GM13977 (cell line): ENCODE data around the gene PSME4.

Experiments used
- DNase-seq: peaks from one replicate; pipeline ENCODE4 v3.0.0; 2012; ENCODE audit warnings: low spot score
- in situ Hi-C: fragments of 300-500 bp; cut with MboI; formaldehyde crosslinking; loops from one replicate; pipeline ENCODE4 v1.12.0; 2022; ENCODE audit warnings: low sequenced_read_pairs, low pct_unique_long_range_greater_than_20kb, mixed read lengths, inconsistent platforms; ENCODE audit not compliant: unreplicated experiment
- TF ChIP-seq, protein P1 (sequence below): IDR thresholded peaks from 2 replicates; pipeline ENCODE4 v1.5.1; 2012; ENCODE audit warnings: mild to moderate bottlenecking, control low read depth; ENCODE audit not compliant: insufficient read depth; ENCODE audit errors: extremely low read depth, missing control alignments

Gene PSME4, protein sequence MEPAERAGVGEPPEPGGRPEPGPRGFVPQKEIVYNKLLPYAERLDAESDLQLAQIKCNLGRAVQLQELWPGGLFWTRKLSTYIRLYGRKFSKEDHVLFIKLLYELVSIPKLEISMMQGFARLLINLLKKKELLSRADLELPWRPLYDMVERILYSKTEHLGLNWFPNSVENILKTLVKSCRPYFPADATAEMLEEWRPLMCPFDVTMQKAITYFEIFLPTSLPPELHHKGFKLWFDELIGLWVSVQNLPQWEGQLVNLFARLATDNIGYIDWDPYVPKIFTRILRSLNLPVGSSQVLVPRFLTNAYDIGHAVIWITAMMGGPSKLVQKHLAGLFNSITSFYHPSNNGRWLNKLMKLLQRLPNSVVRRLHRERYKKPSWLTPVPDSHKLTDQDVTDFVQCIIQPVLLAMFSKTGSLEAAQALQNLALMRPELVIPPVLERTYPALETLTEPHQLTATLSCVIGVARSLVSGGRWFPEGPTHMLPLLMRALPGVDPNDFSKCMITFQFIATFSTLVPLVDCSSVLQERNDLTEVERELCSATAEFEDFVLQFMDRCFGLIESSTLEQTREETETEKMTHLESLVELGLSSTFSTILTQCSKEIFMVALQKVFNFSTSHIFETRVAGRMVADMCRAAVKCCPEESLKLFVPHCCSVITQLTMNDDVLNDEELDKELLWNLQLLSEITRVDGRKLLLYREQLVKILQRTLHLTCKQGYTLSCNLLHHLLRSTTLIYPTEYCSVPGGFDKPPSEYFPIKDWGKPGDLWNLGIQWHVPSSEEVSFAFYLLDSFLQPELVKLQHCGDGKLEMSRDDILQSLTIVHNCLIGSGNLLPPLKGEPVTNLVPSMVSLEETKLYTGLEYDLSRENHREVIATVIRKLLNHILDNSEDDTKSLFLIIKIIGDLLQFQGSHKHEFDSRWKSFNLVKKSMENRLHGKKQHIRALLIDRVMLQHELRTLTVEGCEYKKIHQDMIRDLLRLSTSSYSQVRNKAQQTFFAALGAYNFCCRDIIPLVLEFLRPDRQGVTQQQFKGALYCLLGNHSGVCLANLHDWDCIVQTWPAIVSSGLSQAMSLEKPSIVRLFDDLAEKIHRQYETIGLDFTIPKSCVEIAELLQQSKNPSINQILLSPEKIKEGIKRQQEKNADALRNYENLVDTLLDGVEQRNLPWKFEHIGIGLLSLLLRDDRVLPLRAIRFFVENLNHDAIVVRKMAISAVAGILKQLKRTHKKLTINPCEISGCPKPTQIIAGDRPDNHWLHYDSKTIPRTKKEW (N-terminal part only)

DNA sequence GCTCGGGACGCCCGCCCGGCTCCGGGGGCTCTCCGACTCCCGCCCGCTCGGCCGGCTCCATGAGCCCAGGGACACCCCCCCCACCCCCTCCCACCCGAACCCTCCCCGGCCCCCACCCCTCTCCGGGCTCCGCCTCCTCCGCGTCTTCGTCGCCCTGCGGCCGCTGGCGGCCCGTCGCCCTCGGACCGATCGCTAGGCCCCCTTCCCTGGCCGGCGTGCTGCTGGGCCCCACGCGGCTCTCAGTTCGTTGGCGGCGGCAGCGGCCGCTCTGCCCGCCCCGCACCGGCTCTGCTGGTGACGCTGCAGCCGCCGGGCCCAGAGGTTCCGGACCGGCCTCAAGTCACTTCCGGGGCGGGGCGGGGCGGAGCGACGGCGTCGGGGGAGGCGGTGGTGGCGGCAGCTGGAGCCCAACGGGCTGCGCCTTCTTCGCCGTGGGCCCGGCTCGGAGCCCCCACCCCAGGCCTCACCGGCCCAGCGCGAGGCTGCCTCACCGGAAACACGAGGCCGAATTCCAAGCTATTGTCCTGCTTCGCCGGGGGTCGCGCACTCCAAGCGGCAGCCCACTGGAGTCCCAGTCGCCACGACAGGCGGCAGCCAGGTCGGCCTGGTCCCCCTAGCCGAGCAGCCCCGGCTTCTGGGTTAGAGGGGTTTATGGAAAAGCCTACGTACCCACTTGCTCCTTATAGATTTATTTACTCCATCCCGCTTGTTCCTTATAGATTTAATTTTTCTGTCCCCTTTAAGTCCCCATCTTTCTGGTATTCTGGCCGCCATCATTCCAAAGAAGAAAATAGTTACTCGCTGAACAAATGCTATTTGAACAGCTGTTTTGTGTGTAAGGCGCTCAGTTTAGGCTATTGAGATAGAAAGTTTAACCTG is at the start of gene PSME4:
PSME4 (minus strand) TSS at position 270 of the 879 bp plus-strand sequence; CDS start at position 61, 209 bp downstream.
- peak; percentile 96 for DNase-seq
- TF ChIP-seq, protein P1, sequence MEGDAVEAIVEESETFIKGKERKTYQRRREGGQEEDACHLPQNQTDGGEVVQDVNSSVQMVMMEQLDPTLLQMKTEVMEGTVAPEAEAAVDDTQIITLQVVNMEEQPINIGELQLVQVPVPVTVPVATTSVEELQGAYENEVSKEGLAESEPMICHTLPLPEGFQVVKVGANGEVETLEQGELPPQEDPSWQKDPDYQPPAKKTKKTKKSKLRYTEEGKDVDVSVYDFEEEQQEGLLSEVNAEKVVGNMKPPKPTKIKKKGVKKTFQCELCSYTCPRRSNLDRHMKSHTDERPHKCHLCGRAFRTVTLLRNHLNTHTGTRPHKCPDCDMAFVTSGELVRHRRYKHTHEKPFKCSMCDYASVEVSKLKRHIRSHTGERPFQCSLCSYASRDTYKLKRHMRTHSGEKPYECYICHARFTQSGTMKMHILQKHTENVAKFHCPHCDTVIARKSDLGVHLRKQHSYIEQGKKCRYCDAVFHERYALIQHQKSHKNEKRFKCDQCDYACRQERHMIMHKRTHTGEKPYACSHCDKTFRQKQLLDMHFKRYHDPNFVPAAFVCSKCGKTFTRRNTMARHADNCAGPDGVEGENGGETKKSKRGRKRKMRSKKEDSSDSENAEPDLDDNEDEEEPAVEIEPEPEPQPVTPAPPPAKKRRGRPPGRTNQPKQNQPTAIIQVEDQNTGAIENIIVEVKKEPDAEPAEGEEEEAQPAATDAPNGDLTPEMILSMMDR = no peak
- in situ Hi-C loops = no loop called here

DNA sequence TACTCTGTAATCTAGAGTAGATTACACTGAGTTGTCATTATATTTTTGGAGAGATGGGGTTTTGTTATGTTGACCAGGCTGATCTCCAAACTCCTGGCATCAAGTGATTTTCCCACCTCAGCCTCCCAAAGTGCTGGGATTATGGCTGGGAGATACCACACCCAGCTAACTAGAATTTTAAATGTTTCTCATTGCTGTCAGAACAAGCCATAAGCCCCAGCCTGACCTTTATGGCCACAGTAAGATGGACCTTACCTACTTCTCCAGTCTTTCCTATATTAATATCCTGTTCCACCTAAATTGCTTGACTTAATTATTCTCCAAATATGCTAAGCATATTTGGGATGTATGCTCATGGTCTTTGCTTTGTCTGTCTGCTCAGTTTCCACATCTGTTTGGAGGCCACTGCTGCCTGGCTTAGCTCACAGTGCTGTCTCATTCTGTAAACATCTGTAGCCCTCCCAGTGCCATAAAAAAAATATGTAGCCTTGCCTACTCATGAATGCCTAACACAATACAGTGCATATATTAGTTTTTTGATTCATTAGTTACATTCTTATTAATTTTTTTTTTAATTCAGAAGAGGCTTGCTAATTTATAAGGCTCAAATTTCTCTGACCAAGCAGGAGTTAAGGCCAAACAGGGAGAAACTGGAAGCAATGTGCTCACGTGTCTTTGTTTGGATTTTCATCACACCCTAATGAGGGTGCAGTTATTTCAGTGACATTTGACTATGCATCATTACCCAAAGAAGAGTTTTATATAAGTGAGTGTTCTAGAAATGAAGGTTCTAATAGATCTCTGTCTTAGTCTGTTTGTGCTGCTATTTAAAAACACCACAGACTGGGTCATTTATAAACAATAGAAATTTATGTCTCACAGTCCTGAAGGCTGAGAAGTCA is 45.3 kb upstream of the PSME4 start:
- DNase-seq = no peak
- in situ Hi-C loops = no loop called here

DNA sequence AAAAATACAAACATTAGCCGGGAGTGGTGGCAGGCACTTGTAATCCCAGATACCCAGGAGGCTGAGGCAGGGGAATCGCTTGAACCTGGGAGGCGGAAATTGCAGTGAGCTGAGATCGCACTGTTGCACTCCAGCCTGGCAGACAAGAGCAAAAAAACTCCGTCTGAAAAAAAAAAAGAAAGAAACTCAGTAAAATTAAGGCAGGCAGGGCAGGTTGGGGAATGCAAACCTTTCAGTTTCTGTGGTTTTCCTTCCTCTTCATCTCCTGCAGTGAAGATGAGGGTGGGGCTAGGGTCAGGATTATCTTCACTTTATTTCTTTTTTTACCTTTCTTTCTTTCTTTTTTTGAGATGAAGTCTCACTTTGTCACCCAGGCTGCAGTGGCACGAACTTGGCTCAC is 43.2 kb upstream of the PSME4 start:
- TF ChIP-seq, protein P1 = no peak
- in situ Hi-C loops = no loop called here
- DNase-seq = no peak

More for the DNA sequence above, 45.3 kb upstream of the PSME4 start:
- TF ChIP-seq, protein P1 = no peak

DNA sequence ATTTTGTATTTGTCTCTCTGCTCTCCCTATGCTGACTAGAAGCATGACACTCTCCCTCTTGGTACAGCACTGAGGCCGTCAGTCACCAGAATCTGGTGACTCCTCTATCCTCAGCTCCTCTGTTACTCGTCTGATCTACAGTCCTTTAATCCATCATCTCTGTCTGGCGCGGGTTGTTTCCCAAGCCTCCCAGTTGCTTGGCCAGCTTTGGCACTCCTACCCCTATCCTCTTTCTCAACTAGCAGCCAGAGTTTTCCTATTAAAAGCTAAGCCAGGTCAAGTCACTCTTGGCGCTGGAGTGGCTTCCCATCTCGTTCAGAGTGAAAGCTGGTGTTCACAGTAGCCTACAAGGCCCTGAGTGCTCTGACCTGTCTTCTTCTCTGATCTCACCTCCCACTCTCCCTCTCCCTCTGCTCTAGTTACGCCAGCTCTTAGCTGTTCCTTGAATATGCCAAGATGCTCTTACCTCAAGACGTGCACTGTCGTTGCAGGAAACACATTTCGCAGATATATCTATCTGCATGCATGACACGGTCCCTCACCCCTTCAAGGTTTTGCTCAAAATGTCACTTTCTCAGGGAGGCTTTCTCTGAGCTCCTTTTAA is 41.8 kb upstream of the PSME4 start:
- in situ Hi-C loops = no loop called here
- DNase-seq = no peak
- TF ChIP-seq, protein P1 = no peak

DNA sequence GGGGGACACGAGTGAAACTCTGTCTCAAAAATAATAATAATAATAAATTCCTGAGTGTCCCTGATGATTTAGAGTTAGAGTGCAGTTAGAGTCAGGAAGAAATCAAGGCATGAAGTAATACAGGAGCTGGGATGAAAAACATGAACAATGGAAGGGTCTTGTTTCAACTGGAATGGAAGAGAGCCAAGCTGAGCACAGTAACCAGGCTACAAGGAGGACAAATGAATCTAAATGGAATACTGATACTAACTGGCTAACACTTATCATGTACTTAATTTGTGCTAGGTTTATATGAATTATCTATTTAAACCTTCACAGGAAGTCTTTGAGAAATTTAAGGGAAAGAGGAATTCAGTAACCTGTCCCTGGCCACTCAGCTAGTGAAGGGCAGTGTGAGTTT is 38.8 kb upstream of the PSME4 start:
- DNase-seq = no peak
- TF ChIP-seq, protein P1 = no peak
- in situ Hi-C loops = no loop called here
